ENCODE measurements around the gene LTA.

DNA sequence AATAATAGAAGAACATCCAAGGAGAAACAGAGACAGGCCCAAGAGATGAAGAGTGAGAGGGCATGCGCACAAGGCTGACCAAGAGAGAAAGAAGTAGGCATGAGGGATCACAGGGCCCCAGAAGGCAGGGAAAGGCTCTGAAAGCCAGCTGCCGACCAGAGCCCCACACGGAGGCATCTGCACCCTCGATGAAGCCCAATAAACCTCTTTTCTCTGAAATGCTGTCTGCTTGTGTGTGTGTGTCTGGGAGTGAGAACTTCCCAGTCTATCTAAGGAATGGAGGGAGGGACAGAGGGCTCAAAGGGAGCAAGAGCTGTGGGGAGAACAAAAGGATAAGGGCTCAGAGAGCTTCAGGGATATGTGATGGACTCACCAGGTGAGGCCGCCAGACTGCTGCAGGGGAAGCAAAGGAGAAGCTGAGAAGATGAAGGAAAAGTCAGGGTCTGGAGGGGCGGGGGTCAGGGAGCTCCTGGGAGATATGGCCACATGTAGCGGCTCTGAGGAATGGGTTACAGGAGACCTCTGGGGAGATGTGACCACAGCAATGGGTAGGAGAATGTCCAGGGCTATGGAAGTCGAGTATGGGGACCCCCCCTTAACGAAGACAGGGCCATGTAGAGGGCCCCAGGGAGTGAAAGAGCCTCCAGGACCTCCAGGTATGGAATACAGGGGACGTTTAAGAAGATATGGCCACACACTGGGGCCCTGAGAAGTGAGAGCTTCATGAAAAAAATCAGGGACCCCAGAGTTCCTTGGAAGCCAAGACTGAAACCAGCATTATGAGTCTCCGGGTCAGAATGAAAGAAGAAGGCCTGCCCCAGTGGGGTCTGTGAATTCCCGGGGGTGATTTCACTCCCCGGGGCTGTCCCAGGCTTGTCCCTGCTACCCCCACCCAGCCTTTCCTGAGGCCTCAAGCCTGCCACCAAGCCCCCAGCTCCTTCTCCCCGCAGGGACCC is 2.3 kb downstream of the LTA start:
- TF ChIP-seq, protein P1, sequence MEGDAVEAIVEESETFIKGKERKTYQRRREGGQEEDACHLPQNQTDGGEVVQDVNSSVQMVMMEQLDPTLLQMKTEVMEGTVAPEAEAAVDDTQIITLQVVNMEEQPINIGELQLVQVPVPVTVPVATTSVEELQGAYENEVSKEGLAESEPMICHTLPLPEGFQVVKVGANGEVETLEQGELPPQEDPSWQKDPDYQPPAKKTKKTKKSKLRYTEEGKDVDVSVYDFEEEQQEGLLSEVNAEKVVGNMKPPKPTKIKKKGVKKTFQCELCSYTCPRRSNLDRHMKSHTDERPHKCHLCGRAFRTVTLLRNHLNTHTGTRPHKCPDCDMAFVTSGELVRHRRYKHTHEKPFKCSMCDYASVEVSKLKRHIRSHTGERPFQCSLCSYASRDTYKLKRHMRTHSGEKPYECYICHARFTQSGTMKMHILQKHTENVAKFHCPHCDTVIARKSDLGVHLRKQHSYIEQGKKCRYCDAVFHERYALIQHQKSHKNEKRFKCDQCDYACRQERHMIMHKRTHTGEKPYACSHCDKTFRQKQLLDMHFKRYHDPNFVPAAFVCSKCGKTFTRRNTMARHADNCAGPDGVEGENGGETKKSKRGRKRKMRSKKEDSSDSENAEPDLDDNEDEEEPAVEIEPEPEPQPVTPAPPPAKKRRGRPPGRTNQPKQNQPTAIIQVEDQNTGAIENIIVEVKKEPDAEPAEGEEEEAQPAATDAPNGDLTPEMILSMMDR (IDR thresholded peaks at IDR 0.05): no peak
- no peak for TF ChIP-seq POLR2A (IDR thresholded peaks at IDR 0.05)

Measured in prostate gland (tissue), 2 donors.